Testis (tissue), 3 donors: Measurements from ENCODE around the gene RANBP17. TPM values are rescaled to one million over a fixed set of nuclear protein-coding genes. Genes with fewer than 3 reads are reported as not detected.

Experiments used
- DNase-seq: peaks from one replicate; pipeline ENCODE4 v3.0.0-alpha.2; 2019
- H3K27ac ChIP-seq, 2 donors: fragments of 200-600 bp; sonication (generic); one replicate each; pipeline ENCODE4 v1.5.1; 2019
- H3K27me3 ChIP-seq: fragments of 200-600 bp; sonication (generic); one replicate; pipeline ENCODE4 v1.5.1; 2019
- H3K36me3 ChIP-seq: fragments of 200-600 bp; sonication (generic); one replicate; pipeline ENCODE4 v1.5.1; 2017; ENCODE audit warnings: low read depth; ENCODE audit errors: missing control alignments
- H3K4me1 ChIP-seq: fragments of 200-600 bp; sonication (generic); one replicate; pipeline ENCODE4 v1.5.1; 2019
- H3K4me3 ChIP-seq, 2 donors: fragments of 200-600 bp; sonication (generic); one replicate each; pipeline ENCODE4 v1.5.1; 2017 to 2019
- H3K9me3 ChIP-seq: fragments of 200-600 bp; sonication (generic); one replicate; pipeline ENCODE4 v1.5.1; 2017
- CTCF ChIP-seq, 3 experiments: fragments of 450-650 bp in 2 of 3; fragments of 200-600 bp in 1 of 3; sonication (generic) in 1 of 3; IDR thresholded peaks; one replicate each; pipeline ENCODE4 v1.5.1; 2016 to 2019; ENCODE audit warnings: antibody characterized with exemption in 3 of 3, mild to moderate bottlenecking in 2 of 3, moderate library complexity in 1 of 3
- POLR2A ChIP-seq: fragments of 450-650 bp; IDR thresholded peaks from one replicate; pipeline ENCODE4 v1.6.1; 2017; ENCODE audit warnings: antibody characterized with exemption, mild to moderate bottlenecking, moderate library complexity
- WGBS, 2 donors: methylation state at CpG; one replicate each; pipeline ENCODE4 v1.1.5; 2018; 5-methylcytosine and 5-hydroxymethylcytosine counted together
- intact Hi-C: fragments of 100-400 bp; cut with DNase I; formaldehyde crosslinking; loops from one replicate; pipeline ENCODE4 v1.15.1; 2023; ENCODE audit warnings: low total_unique reads
- polyA plus RNA-seq: library from polyadenylated mRNA; stranded (reverse); fragments of 350-450 nt; fragmentation: Illumina TruSeq; extraction: RNeasy Lipid Tissue Mini Kit (QIAGEN cat#74804); gene quantifications from one replicate; pipeline ENCODE4 v1.2.3, GENCODE V29; 2014; ENCODE audit warnings: low read depth, low replicate concordance; ENCODE audit not compliant: insufficient read depth
- total RNA-seq, 2 donors: library from RNA; depleted of rRNA; stranded (reverse); fragments of >200 nt; gene quantifications; one replicate each; pipeline ENCODE4 v1.2.3, GENCODE V29; 2016

RANBP17 gene
- total and polyA plus RNA-seq, 3 donors from 2014 or later = 34.1 to 63.9 (median 58.2) TPM

- TF ChIP-seq CTCF (IDR thresholded peaks at IDR 0.05) (no peak), POLR2A (no peak)
- no peaks in the 10 kb centered on the region for H3K4me1 ChIP-seq
- WGBS, 2 donors = 92 to 94% methylated on average over 3 of the region's 3 CpGs
- H3K27me3 ChIP-seq = no peaks in the 10 kb centered on the region
- H3K27ac ChIP-seq = no peak overlapping the region
- H3K4me3 ChIP-seq = no peak overlapping the region
- H3K36me3 ChIP-seq = no peaks in the 10 kb centered on the region
- H3K9me3 ChIP-seq = no peaks in the 10 kb centered on the region
- intact Hi-C loops = no loop called here
- DNase-seq = no peak
Measured at GRCh38 chr5:171271798-171272197, 410.0 kb downstream of the RANBP17 start.

- no peaks in the 10 kb centered on the region for H3K4me1 ChIP-seq
- WGBS, 2 donors = 60 to 75% methylated on average over 2 of the region's 2 CpGs
- DNase-seq = peak; percentile 70
- no peaks in the 10 kb centered on the region for H3K9me3 ChIP-seq
- H3K36me3 ChIP-seq = no peaks in the 10 kb centered on the region
- H3K27me3 ChIP-seq = no peaks in the 10 kb centered on the region
- intact Hi-C loops = no loop called here
- H3K27ac ChIP-seq = no peak overlapping the region
- H3K4me3 ChIP-seq = no peak overlapping the region
- peak in 1 of 3 experiments; percentile 25 for TF ChIP-seq CTCF (IDR thresholded peaks at IDR 0.05)
- TF ChIP-seq POLR2A = no peak
Measured at GRCh38 chr5:171272996-171273970, 411.5 kb downstream of the RANBP17 start.

- Histone ChIP-seq H3K4me1 (no peaks in the 10 kb centered on the region), H3K27me3 (no peaks in the 10 kb centered on the region), H3K4me3 (no peak overlapping the region), H3K36me3 (no peaks in the 10 kb centered on the region), H3K9me3 (no peaks in the 10 kb centered on the region), H3K27ac (no peak overlapping the region)
- peak; percentile 19 for DNase-seq
- WGBS, 2 donors = 49 to 52% methylated on average over 5 of the region's 5 CpGs
- TF ChIP-seq CTCF (IDR thresholded peaks at IDR 0.05) (no peak), POLR2A (no peak)
- intact Hi-C loops = no loop called here
Measured at GRCh38 chr5:171275841-171276544, 414.2 kb downstream of the RANBP17 start.

- Histone ChIP-seq H3K4me3 (no peak overlapping the region), H3K36me3 (no peaks in the 10 kb centered on the region), H3K4me1 (no peaks in the 10 kb centered on the region), H3K27ac (no peak overlapping the region), H3K9me3 (no peaks in the 10 kb centered on the region), H3K27me3 (no peaks in the 10 kb centered on the region)
- intact Hi-C loops = no loop called here
- 85 to 86% methylated on average over 7 of the region's 7 CpGs for WGBS, 2 donors
- DNase-seq = no peak
- no peak for TF ChIP-seq POLR2A
- TF ChIP-seq CTCF (IDR thresholded peaks at IDR 0.05) = no peak
Measured at GRCh38 chr5:171283753-171284152, 421.9 kb downstream of the RANBP17 start.
